ENCODE results near the gene PRPF31.

The PRPF31 gene

GRCh38 chr19:54133957-54134590 is 18.5 kb downstream of the PRPF31 start:
- H3K27me3 ChIP-seq (ENCODE audit: low read depth, low read length), result no peaks in the 10 kb centered on the region
- no peak overlapping the region for H3K27ac ChIP-seq (ENCODE audit: low read length)
- peaks cover 8 to 29% of the 10 kb centered on the region in 2 donors for H3K36me3 ChIP-seq (ENCODE audit: control insufficient read depth in 1 of 2, insufficient read depth in 2 of 2, low read length in 2 of 2)
- H3K9me3 ChIP-seq (ENCODE audit: control insufficient read depth in 1 of 2, low read length in 2 of 2), result no peaks in the 10 kb centered on the region
- H3K4me1 ChIP-seq (ENCODE audit: control insufficient read depth in 1 of 2, insufficient read depth in 2 of 2, low read length in 2 of 2), result peaks cover 4 to 15% of the 10 kb centered on the region in 2 donors
- H3K4me3 ChIP-seq (ENCODE audit: low read depth in 1 of 2, low read length in 2 of 2), result no peak overlapping the region

GRCh38 chr19:54136086-54136863 is 20.7 kb downstream of the PRPF31 start:
- Histone ChIP-seq H3K27ac (ENCODE audit: low read length) (no peak overlapping the region), H3K36me3 (ENCODE audit: control insufficient read depth in 1 of 2, insufficient read depth in 2 of 2, low read length in 2 of 2) (peaks cover 8 to 9% of the 10 kb centered on the region in 2 donors), H3K9me3 (ENCODE audit: control insufficient read depth in 1 of 2, low read length in 2 of 2) (no peaks in the 10 kb centered on the region), H3K4me1 (ENCODE audit: control insufficient read depth in 1 of 2, insufficient read depth in 2 of 2, low read length in 2 of 2) (peaks cover 4 to 36% of the 10 kb centered on the region in 2 donors), H3K27me3 (ENCODE audit: low read depth, low read length) (no peaks in the 10 kb centered on the region), H3K4me3 (ENCODE audit: low read depth in 1 of 2, low read length in 2 of 2) (peak overlapping the region; percentile 83 to 90)

GRCh38 chr19:54136864-54137698 is 21.5 kb downstream of the PRPF31 start:
- H3K36me3 ChIP-seq (ENCODE audit: control insufficient read depth in 1 of 2, insufficient read depth in 2 of 2, low read length in 2 of 2), result peaks cover 0 to 3% of the 10 kb centered on the region in 2 donors
- no peaks in the 10 kb centered on the region for H3K9me3 ChIP-seq (ENCODE audit: control insufficient read depth in 1 of 2, low read length in 2 of 2)
- H3K27ac ChIP-seq (ENCODE audit: low read length), result peak overlapping the region; percentile 45
- H3K27me3 ChIP-seq (ENCODE audit: low read depth, low read length), result no peaks in the 10 kb centered on the region
- peaks cover 4 to 36% of the 10 kb centered on the region in 2 donors for H3K4me1 ChIP-seq (ENCODE audit: control insufficient read depth in 1 of 2, insufficient read depth in 2 of 2, low read length in 2 of 2)
- peak overlapping the region; percentile 83 to 90 for H3K4me3 ChIP-seq (ENCODE audit: low read depth in 1 of 2, low read length in 2 of 2)

- H3K9me3 ChIP-seq (ENCODE audit: control insufficient read depth in 1 of 2, low read length in 2 of 2), result no peaks in the 10 kb centered on the region
- H3K4me1 ChIP-seq (ENCODE audit: control insufficient read depth in 1 of 2, insufficient read depth in 2 of 2, low read length in 2 of 2), result peaks cover 4 to 36% of the 10 kb centered on the region in 2 donors
- peak within 1 kb of the TSS; percentile 45 for H3K27ac ChIP-seq (ENCODE audit: low read length)
- H3K36me3 ChIP-seq (ENCODE audit: control insufficient read depth in 1 of 2, insufficient read depth in 2 of 2, low read length in 2 of 2), result peaks cover 3 to 9% of the 10 kb centered on the region in 2 donors
- no peaks in the 10 kb centered on the region for H3K27me3 ChIP-seq (ENCODE audit: low read depth, low read length)
- peak within 1 kb of the TSS; percentile 83 to 90 for H3K4me3 ChIP-seq (ENCODE audit: low read depth in 1 of 2, low read length in 2 of 2)
Measured at GRCh38 chr19:54137699-54138488, 22.3 kb downstream of the PRPF31 start, which contains the start of gene CNOT3. TSS of gene CNOT3 (plus strand) at chr19:54137762. CDS start at chr19:54142979, 5,217 bp downstream.

GRCh38 chr19:54138489-54139256 is 23.1 kb downstream of the PRPF31 start:
- no peak overlapping the region for H3K27ac ChIP-seq (ENCODE audit: low read length)
- peaks cover 11 to 17% of the 10 kb centered on the region in 2 donors for H3K36me3 ChIP-seq (ENCODE audit: control insufficient read depth in 1 of 2, insufficient read depth in 2 of 2, low read length in 2 of 2)
- peaks cover 4 to 36% of the 10 kb centered on the region in 2 donors for H3K4me1 ChIP-seq (ENCODE audit: control insufficient read depth in 1 of 2, insufficient read depth in 2 of 2, low read length in 2 of 2)
- no peaks in the 10 kb centered on the region for H3K27me3 ChIP-seq (ENCODE audit: low read depth, low read length)
- H3K4me3 ChIP-seq (ENCODE audit: low read depth in 1 of 2, low read length in 2 of 2), result peak overlapping the region; percentile 60 to 90
- H3K9me3 ChIP-seq (ENCODE audit: control insufficient read depth in 1 of 2, low read length in 2 of 2), result no peaks in the 10 kb centered on the region

- Histone ChIP-seq H3K9me3 (ENCODE audit: control insufficient read depth in 1 of 2, low read length in 2 of 2) (no peaks in the 10 kb centered on the region), H3K4me1 (ENCODE audit: control insufficient read depth in 1 of 2, insufficient read depth in 2 of 2, low read length in 2 of 2) (peaks cover 4 to 31% of the 10 kb centered on the region in 2 donors), H3K36me3 (ENCODE audit: control insufficient read depth in 1 of 2, insufficient read depth in 2 of 2, low read length in 2 of 2) (peaks cover 38 to 43% of the 10 kb centered on the region in 2 donors), H3K27me3 (ENCODE audit: low read depth, low read length) (no peaks in the 10 kb centered on the region), H3K4me3 (ENCODE audit: low read depth in 1 of 2, low read length in 2 of 2) (no peak overlapping the region), H3K27ac (ENCODE audit: low read length) (no peak overlapping the region)
Measured at GRCh38 chr19:54141356-54141755, 25.8 kb downstream of the PRPF31 start.

DNA sequence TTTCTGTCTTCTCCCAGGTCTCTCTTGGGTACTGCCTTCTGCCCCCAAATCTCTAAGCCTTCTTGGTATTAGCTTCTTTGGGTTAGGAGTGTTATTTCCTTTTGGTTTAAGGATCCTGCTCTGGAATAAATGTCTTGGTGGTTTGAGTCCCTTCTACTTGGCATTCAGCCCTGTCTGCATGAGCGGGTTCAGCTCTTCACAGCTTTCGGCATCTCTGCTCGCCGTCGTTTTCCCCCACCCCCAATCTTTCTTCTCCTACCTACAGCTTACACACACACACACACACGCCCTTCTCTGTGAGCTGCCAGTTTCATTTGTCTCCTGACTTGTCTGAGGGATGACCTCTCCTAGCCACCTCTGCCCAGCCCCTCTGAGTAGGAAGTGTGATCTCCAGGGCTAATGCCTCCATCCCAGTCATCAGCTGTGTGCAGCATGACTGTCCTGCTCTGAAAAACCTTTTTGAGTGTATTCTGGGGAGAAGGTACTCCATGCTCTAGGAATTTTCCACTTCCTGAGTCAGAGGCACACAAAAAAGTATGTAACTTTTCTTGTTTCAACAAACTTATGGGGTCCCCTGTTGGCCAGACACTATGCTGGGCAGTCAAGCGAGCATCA is 26.7 kb downstream of the PRPF31 start:
- Histone ChIP-seq H3K27ac (ENCODE audit: low read length) (no peak overlapping the region), H3K9me3 (ENCODE audit: control insufficient read depth in 1 of 2, low read length in 2 of 2) (no peaks in the 10 kb centered on the region), H3K4me3 (ENCODE audit: low read depth in 1 of 2, low read length in 2 of 2) (no peak overlapping the region), H3K36me3 (ENCODE audit: control insufficient read depth in 1 of 2, insufficient read depth in 2 of 2, low read length in 2 of 2) (peaks cover 47 to 53% of the 10 kb centered on the region in 2 donors), H3K27me3 (ENCODE audit: low read depth, low read length) (no peaks in the 10 kb centered on the region), H3K4me1 (ENCODE audit: control insufficient read depth in 1 of 2, insufficient read depth in 2 of 2, low read length in 2 of 2) (peaks cover 4 to 37% of the 10 kb centered on the region in 2 donors)

DNA sequence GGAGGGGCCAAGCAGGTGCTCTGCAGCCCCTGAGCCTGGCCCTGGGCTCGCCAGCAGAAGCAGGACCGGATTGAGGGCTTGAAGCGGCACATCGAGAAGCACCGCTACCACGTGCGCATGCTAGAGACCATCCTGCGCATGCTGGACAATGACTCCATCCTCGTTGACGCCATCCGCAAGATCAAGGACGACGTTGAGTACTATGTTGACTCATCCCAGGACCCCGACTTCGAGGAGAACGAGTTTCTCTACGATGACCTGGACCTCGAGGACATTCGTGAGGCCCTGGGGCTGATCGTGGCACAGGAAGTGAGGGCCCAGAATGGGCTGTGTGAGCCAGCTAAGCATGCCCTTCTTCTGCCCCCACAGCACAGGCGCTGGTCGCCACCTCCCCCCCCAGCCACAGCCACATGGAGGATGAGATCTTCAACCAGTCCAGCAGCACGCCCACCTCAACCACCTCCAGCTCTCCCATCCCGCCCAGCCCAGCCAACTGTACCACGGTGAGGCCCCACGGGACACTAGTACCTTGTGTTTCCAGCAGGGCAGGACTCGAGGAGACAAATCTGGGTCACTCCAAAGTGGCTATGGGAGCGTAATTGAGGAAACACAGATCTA is 30.1 kb downstream of the PRPF31 start:
- H3K9me3 ChIP-seq (ENCODE audit: control insufficient read depth in 1 of 2, low read length in 2 of 2), result no peaks in the 10 kb centered on the region
- peaks cover 71 to 81% of the 10 kb centered on the region in 2 donors for H3K36me3 ChIP-seq (ENCODE audit: control insufficient read depth in 1 of 2, insufficient read depth in 2 of 2, low read length in 2 of 2)
- H3K27ac ChIP-seq (ENCODE audit: low read length), result no peak overlapping the region
- H3K27me3 ChIP-seq (ENCODE audit: low read depth, low read length), result no peaks in the 10 kb centered on the region
- peaks cover 0 to 23% of the 10 kb centered on the region in 2 donors for H3K4me1 ChIP-seq (ENCODE audit: control insufficient read depth in 1 of 2, insufficient read depth in 2 of 2, low read length in 2 of 2)
- no peak overlapping the region for H3K4me3 ChIP-seq (ENCODE audit: low read depth in 1 of 2, low read length in 2 of 2)

DNA sequence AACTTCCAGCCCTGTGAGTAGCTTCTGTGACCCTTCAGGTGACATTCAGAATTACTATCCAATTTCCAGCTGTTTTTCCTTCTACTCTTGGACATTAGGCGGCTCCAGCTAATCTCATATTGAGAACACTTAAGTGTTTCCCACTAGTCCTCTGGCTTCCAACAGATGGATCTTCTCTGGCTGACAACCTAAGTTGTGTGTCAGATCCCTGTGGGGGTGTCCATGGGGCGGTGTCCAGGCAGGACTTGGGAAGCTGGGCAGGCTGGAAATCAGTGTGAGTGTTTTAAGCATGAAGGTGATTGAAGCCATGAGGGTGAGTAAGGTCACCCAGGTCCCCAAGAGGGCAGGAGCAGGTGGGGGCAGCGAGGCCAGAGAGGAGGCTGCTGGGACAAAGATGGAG is 32.1 kb downstream of the PRPF31 start:
- peaks cover 75 to 99% of the 10 kb centered on the region in 2 donors for H3K36me3 ChIP-seq (ENCODE audit: control insufficient read depth in 1 of 2, insufficient read depth in 2 of 2, low read length in 2 of 2)
- peaks cover 0 to 17% of the 10 kb centered on the region in 2 donors for H3K4me1 ChIP-seq (ENCODE audit: control insufficient read depth in 1 of 2, insufficient read depth in 2 of 2, low read length in 2 of 2)
- H3K9me3 ChIP-seq (ENCODE audit: control insufficient read depth in 1 of 2, low read length in 2 of 2), result no peaks in the 10 kb centered on the region
- H3K27me3 ChIP-seq (ENCODE audit: low read depth, low read length), result no peaks in the 10 kb centered on the region
- no peak overlapping the region for H3K27ac ChIP-seq (ENCODE audit: low read length)
- no peak overlapping the region for H3K4me3 ChIP-seq (ENCODE audit: low read depth in 1 of 2, low read length in 2 of 2)
